ENCODE data around the gene PSD2.

Gene PSD2

GRCh38 chr5:139869042-139869790, 73.6 kb downstream of the PSD2 start:
- in situ Hi-C loops (cut with HindIII; ENCODE audit: low sequenced_read_pairs), result no loop called here
- TF ChIP-seq CTCF (IDR thresholded peaks at IDR 0.05; ENCODE audit: low read depth, low read length, missing control alignments), result no peak

GRCh38 chr5:139870677-139871076, 75.1 kb downstream of the PSD2 start:
- TF ChIP-seq CTCF (IDR thresholded peaks at IDR 0.05; ENCODE audit: low read depth, low read length, missing control alignments), result no peak
- no peak for DNase-seq (ENCODE audit: low read depth)
- in situ Hi-C loops (cut with HindIII; ENCODE audit: low sequenced_read_pairs), result no loop called here
- no peak overlapping the region for H3K4me3 ChIP-seq (ENCODE audit: low read depth, low read length)

More at GRCh38 chr5:139869042-139869790, 73.6 kb downstream of the PSD2 start:
- DNase-seq (ENCODE audit: low read depth), result no peak
- no peak overlapping the region for H3K4me3 ChIP-seq (ENCODE audit: low read depth, low read length)

- in situ Hi-C loops (cut with HindIII; ENCODE audit: low sequenced_read_pairs), result no loop called here
- TF ChIP-seq CTCF (IDR thresholded peaks at IDR 0.05; ENCODE audit: low read depth, low read length, missing control alignments), result no peak
Measured at GRCh38 chr5:139871614-139872013, 76.0 kb downstream of the PSD2 start.

GRCh38 chr5:139872052-139872766, 76.6 kb downstream of the PSD2 start:
- no peak for DNase-seq (ENCODE audit: low read depth)
- no peak for TF ChIP-seq CTCF (IDR thresholded peaks at IDR 0.05; ENCODE audit: low read depth, low read length, missing control alignments)
- no peak overlapping the region for H3K4me3 ChIP-seq (ENCODE audit: low read depth, low read length)
- in situ Hi-C loops (cut with HindIII; ENCODE audit: low sequenced_read_pairs), result no loop called here

More at GRCh38 chr5:139871614-139872013, 76.0 kb downstream of the PSD2 start:
- H3K4me3 ChIP-seq (ENCODE audit: low read depth, low read length), result no peak overlapping the region
- no peak for DNase-seq (ENCODE audit: low read depth)

- DNase-seq (ENCODE audit: low read depth), result no peak
- H3K4me3 ChIP-seq (ENCODE audit: low read depth, low read length), result no peak overlapping the region
- no peak for TF ChIP-seq CTCF (IDR thresholded peaks at IDR 0.05; ENCODE audit: low read depth, low read length, missing control alignments)
- in situ Hi-C loops (cut with HindIII; ENCODE audit: low sequenced_read_pairs), result no loop called here
Measured at GRCh38 chr5:139872851-139873794, 77.5 kb downstream of the PSD2 start.

- in situ Hi-C loops (cut with HindIII; ENCODE audit: low sequenced_read_pairs), result no loop called here
- no peak for TF ChIP-seq CTCF (IDR thresholded peaks at IDR 0.05; ENCODE audit: low read depth, low read length, missing control alignments)
- no peak for DNase-seq (ENCODE audit: low read depth)
Measured at GRCh38 chr5:139875957-139876356, 80.3 kb downstream of the PSD2 start.

More at GRCh38 chr5:139875957-139876356, 80.3 kb downstream of the PSD2 start:
- H3K4me3 ChIP-seq (ENCODE audit: low read depth, low read length), result no peak overlapping the region

Data from astrocyte of the cerebellum (primary cell).